Sigmoid colon (tissue), 7 donors: ENCODE data around the gene CDX1. TPM values are rescaled to one million over a fixed set of nuclear protein-coding genes. Genes with fewer than 3 reads are reported as not detected.

Experiments
- DNase-seq: peaks from one replicate; pipeline ENCODE4 v3.0.0-alpha.2; 2019
- H3K27ac ChIP-seq, 4 donors: fragments of 200-600 bp; sonication (generic); one replicate each; pipeline ENCODE4 v1.5.1; 2016 to 2019; ENCODE audit warnings: mild to moderate bottlenecking in 1 of 4
- H3K27me3 ChIP-seq, 3 donors: fragments of 200-600 bp; sonication (generic); one replicate each; pipeline ENCODE4 v1.5.1; 2019; ENCODE audit warnings: mild to moderate bottlenecking in 1 of 3
- H3K36me3 ChIP-seq, 4 donors: fragments of 200-600 bp; sonication (generic); one replicate each; pipeline ENCODE4 v1.5.1; 2016 to 2019
- H3K4me1 ChIP-seq, 4 donors: fragments of 200-600 bp; sonication (generic); one replicate each; pipeline ENCODE4 v1.5.1; 2017 to 2019
- H3K4me3 ChIP-seq, 4 donors: fragments of 200-600 bp; sonication (generic); one replicate each; pipeline ENCODE4 v1.5.1; 2017 to 2019; ENCODE audit warnings: mild to moderate bottlenecking in 2 of 4, moderate library complexity in 1 of 4
- H3K9me3 ChIP-seq, 4 donors: fragments of 200-600 bp in 3 of 4; sonication (generic) in 3 of 4; one replicate each; pipeline versions ENCODE4 v1.5.1 to v1.6.1; 2013 to 2019
- CTCF ChIP-seq, 4 experiments: fragments of 450-650 bp in 3 of 4; fragments of 200-600 bp in 1 of 4; IDR thresholded peaks; one replicate each; pipeline ENCODE4 v1.5.1; 2016 to 2019; ENCODE audit warnings: antibody characterized with exemption in 4 of 4, mild to moderate bottlenecking in 3 of 4, moderate library complexity in 2 of 4
- EP300 ChIP-seq, 4 donors: sonication (generic); formaldehyde crosslinking; IDR thresholded peaks; one replicate each; pipeline ENCODE4 v1.6.1; 2017; ENCODE audit warnings: antibody characterized with exemption in 4 of 4
- POLR2A ChIP-seq, 2 donors: fragments of 450-650 bp; IDR thresholded peaks; one replicate each; pipeline ENCODE4 v1.6.1; 2016; ENCODE audit warnings: antibody characterized with exemption in 2 of 2, mild to moderate bottlenecking in 2 of 2, moderate library complexity in 2 of 2
- POLR2AphosphoS5 ChIP-seq, 4 donors: sonication (generic); formaldehyde crosslinking; IDR thresholded peaks; one replicate each; pipeline ENCODE4 v1.6.1; 2017; ENCODE audit warnings: antibody characterized with exemption in 4 of 4
- WGBS, 2 donors: extraction: QIAGEN DNeasy Blood & Tissue Kit; methylation state at CpG; one replicate each; pipeline ENCODE4 v1.1.7; 2013; 5-methylcytosine and 5-hydroxymethylcytosine counted together
- intact Hi-C: fragments of 100-400 bp; cut with DNase I; formaldehyde crosslinking; loops from one replicate; pipeline ENCODE4 v1.15.1; 2023
- polyA plus RNA-seq, 3 donors: library from polyadenylated mRNA; stranded (reverse); fragments of 200-250 nt; gene quantifications; one replicate each; pipeline ENCODE4 v1.2.3, GENCODE V29; 2013
- total RNA-seq, 4 donors: library from RNA; depleted of rRNA; stranded (reverse); fragments of >200 nt; gene quantifications; one replicate each; pipeline ENCODE4 v1.1.0, GENCODE V29; 2016
- donor health status: healthy with polysubstance abuse.
- donor health status: Bipolar disorder and iron deficiency.
- donor health status: healthy.

Gene CDX1
- total and polyA plus RNA-seq, 7 donors, result 0.71 to 455 (median 325) TPM; not detected in 2

GRCh38 chr5:150206098-150206778 is 39.7 kb downstream of the CDX1 start:
- TF ChIP-seq POLR2A (IDR thresholded peaks at IDR 0.05) (no peak), POLR2AphosphoS5 (IDR thresholded peaks at IDR 0.05) (no peak), EP300 (IDR thresholded peaks at IDR 0.05) (no peak), CTCF (IDR thresholded peaks at IDR 0.05) (no peak)
- no peaks in the 10 kb centered on the region for H3K27me3 ChIP-seq
- no peaks in the 10 kb centered on the region for H3K4me1 ChIP-seq
- intact Hi-C loops, result no loop called here
- no peak overlapping the region for H3K27ac ChIP-seq
- no peak overlapping the region for H3K4me3 ChIP-seq
- 77 to 91% methylated on average over 6 of the region's 6 CpGs for WGBS, 2 donors
- no peaks in the 10 kb centered on the region for H3K36me3 ChIP-seq
- no peaks in the 10 kb centered on the region for H3K9me3 ChIP-seq
- DNase-seq, result no peak

- intact Hi-C loops, result no loop called here
- no peak for DNase-seq
- Histone ChIP-seq H3K27ac (no peak overlapping the region), H3K4me3 (no peak overlapping the region), H3K27me3 (no peaks in the 10 kb centered on the region), H3K36me3 (no peaks in the 10 kb centered on the region), H3K4me1 (no peaks in the 10 kb centered on the region), H3K9me3 (no peaks in the 10 kb centered on the region)
- WGBS, 2 donors, result 93% methylated on average over 6 of the region's 6 CpGs
- no peak for TF ChIP-seq EP300 (IDR thresholded peaks at IDR 0.05)
- no peak for TF ChIP-seq POLR2A (IDR thresholded peaks at IDR 0.05)
- TF ChIP-seq POLR2AphosphoS5 (IDR thresholded peaks at IDR 0.05), result no peak
- no peak for TF ChIP-seq CTCF (IDR thresholded peaks at IDR 0.05)
These were observed 40.2 kb downstream of the CDX1 start for GRCh38 chr5:150206779-150207115.

GRCh38 chr5:150208187-150209098 is 41.9 kb downstream of the CDX1 start:
- 42 to 56% methylated on average over 19 of the region's 19 CpGs for WGBS, 2 donors
- no peak for TF ChIP-seq CTCF (IDR thresholded peaks at IDR 0.05)
- no peak for TF ChIP-seq POLR2AphosphoS5 (IDR thresholded peaks at IDR 0.05)
- no peak for TF ChIP-seq EP300 (IDR thresholded peaks at IDR 0.05)
- no peak for TF ChIP-seq POLR2A (IDR thresholded peaks at IDR 0.05)
- intact Hi-C loops, result no loop called here
- H3K36me3 ChIP-seq, result no peaks in the 10 kb centered on the region
- no peaks in the 10 kb centered on the region for H3K9me3 ChIP-seq
- no peak overlapping the region for H3K27ac ChIP-seq
- no peak for DNase-seq
- no peaks in the 10 kb centered on the region for H3K4me1 ChIP-seq
- H3K4me3 ChIP-seq, result no peak overlapping the region
- H3K27me3 ChIP-seq, result no peaks in the 10 kb centered on the region

- Histone ChIP-seq H3K4me1 (no peaks in the 10 kb centered on the region), H3K27ac (no peak overlapping the region), H3K9me3 (no peaks in the 10 kb centered on the region), H3K4me3 (no peak overlapping the region), H3K27me3 (no peaks in the 10 kb centered on the region), H3K36me3 (no peaks in the 10 kb centered on the region)
- no peak for DNase-seq
- WGBS, 2 donors, result 28 to 38% methylated on average over 21 of the region's 21 CpGs
- intact Hi-C loops, result no loop called here
- TF ChIP-seq POLR2AphosphoS5 (IDR thresholded peaks at IDR 0.05) (peak in 1 of 4 donors; percentile 27), POLR2A (IDR thresholded peaks at IDR 0.05) (no peak)
These were observed 42.6 kb downstream of the CDX1 start for GRCh38 chr5:150209099-150209635.

- 50 to 80% methylated on average over 6 of the region's 6 CpGs for whole genome bisulfite sequencing, 2 donors
- DNase-seq, result no peak
- Histone ChIP-seq H3K4me3 (no peak overlapping the region), H3K4me1 (no peaks in the 10 kb centered on the region), H3K36me3 (no peaks in the 10 kb centered on the region), H3K27me3 (no peaks in the 10 kb centered on the region), H3K9me3 (no peaks in the 10 kb centered on the region), H3K27ac (no peak overlapping the region)
- TF ChIP-seq POLR2A (IDR thresholded peaks at IDR 0.05) (no peak), CTCF (IDR thresholded peaks at IDR 0.05) (no peak), EP300 (IDR thresholded peaks at IDR 0.05) (no peak), POLR2AphosphoS5 (IDR thresholded peaks at IDR 0.05) (no peak)
- intact Hi-C loops, result loop anchor here (10.0 kb wide), 2 partner anchors 206 to 224 kb away; partner anchors contain the start of genes HMGXB3 and TIGD6
These were observed 44.1 kb downstream of the CDX1 start for GRCh38 chr5:150210644-150211043.
